PC-9 (cell line): ENCODE data around the gene CFAP107.

ENCODE experiments used
- EZH2 ChIP-seq: fragments of 200-600 bp; sonication (generic); IDR thresholded peaks from 2 replicates; pipeline ENCODE4 v1.8.0; 2017; ENCODE audit warnings: antibody characterized with exemption, low read depth
- TF ChIP-seq, protein P1 (sequence below): fragments of 200-600 bp; sonication (generic); conservative IDR thresholded peaks from 2 replicates; pipeline ENCODE4 v1.6.1; 2017; ENCODE audit warnings: mixed run types, antibody characterized with exemption, mild to moderate bottlenecking, moderate library complexity

DNA sequence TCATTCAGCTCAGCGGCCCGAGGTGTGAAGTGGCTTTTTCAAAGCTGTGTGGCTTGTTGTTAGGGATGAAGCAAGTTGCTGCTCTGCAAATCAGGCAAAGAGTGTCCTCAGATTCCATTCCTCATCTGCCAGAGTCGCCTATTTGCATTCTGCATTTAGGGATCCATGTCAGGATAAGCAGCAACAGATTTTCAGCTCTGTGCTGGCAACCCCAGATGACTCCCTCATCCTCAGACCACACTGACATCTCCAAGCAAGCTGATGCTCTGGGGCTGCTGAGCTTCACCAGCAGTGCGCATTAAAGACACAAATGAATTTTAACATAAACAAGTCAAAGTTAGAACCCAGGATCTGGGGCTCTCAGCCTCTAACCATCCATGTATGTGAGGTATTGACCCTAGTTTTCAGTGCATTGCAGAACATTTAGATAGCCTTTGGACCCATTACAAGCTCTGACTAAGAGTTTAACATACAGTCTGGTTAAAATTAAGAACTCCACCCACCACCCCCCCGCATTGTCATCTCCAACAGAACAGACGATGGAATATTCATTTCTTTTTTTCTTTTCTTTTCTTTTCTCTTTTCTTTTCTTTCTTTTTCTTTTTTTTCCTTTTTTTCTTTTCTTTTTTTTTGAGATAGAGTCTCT lies 10.9 kb downstream of the CFAP107 start:
- no peak for TF ChIP-seq EZH2
- TF ChIP-seq, protein P1, sequence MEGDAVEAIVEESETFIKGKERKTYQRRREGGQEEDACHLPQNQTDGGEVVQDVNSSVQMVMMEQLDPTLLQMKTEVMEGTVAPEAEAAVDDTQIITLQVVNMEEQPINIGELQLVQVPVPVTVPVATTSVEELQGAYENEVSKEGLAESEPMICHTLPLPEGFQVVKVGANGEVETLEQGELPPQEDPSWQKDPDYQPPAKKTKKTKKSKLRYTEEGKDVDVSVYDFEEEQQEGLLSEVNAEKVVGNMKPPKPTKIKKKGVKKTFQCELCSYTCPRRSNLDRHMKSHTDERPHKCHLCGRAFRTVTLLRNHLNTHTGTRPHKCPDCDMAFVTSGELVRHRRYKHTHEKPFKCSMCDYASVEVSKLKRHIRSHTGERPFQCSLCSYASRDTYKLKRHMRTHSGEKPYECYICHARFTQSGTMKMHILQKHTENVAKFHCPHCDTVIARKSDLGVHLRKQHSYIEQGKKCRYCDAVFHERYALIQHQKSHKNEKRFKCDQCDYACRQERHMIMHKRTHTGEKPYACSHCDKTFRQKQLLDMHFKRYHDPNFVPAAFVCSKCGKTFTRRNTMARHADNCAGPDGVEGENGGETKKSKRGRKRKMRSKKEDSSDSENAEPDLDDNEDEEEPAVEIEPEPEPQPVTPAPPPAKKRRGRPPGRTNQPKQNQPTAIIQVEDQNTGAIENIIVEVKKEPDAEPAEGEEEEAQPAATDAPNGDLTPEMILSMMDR, result no peak
